Epidermal melanocyte (primary cell): Measurements from ENCODE around the gene ARHGAP31.

Source experiments
- DNase-seq: peaks from one replicate; pipeline ENCODE4 v3.0.0; 2011; ENCODE audit warnings: low spot score; ENCODE audit not compliant: insufficient read length

The ARHGAP31 gene

GRCh38 chr3:119382134-119382533, 88.0 kb downstream of the ARHGAP31 start:
- DNase-seq: no peak

GRCh38 chr3:119388577-119388976, 94.4 kb downstream of the ARHGAP31 start:
- DNase-seq: peak; percentile 22

DNA sequence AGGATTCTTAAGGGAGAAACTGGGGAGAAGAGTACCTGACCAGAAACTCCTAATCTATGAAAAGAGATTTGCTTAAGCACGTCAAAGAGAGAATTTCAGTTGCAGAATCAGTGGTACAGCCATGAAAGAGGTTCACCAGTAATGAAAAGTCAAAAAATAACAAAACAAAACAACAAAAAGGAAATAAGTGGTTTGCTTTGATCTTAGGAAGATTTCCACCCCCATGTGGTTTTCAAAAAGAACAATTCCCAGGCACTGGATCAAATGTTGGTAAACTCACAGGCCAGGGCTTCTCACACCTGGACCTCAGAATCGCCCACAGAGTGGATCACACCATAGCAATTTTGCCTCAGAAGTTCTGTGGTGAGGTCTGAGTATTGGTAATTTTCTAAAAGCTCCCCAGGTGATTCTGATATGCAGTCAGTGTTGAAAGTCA, 101.8 kb downstream of the ARHGAP31 start:
- DNase-seq: no peak

GRCh38 chr3:119396870-119397269, 102.7 kb downstream of the ARHGAP31 start:
- no peak for DNase-seq

GRCh38 chr3:119400466-119400865, 106.3 kb downstream of the ARHGAP31 start:
- DNase-seq: no peak

- DNase-seq: no peak
These were observed 106.9 kb downstream of the ARHGAP31 start for GRCh38 chr3:119401069-119401468.

DNA sequence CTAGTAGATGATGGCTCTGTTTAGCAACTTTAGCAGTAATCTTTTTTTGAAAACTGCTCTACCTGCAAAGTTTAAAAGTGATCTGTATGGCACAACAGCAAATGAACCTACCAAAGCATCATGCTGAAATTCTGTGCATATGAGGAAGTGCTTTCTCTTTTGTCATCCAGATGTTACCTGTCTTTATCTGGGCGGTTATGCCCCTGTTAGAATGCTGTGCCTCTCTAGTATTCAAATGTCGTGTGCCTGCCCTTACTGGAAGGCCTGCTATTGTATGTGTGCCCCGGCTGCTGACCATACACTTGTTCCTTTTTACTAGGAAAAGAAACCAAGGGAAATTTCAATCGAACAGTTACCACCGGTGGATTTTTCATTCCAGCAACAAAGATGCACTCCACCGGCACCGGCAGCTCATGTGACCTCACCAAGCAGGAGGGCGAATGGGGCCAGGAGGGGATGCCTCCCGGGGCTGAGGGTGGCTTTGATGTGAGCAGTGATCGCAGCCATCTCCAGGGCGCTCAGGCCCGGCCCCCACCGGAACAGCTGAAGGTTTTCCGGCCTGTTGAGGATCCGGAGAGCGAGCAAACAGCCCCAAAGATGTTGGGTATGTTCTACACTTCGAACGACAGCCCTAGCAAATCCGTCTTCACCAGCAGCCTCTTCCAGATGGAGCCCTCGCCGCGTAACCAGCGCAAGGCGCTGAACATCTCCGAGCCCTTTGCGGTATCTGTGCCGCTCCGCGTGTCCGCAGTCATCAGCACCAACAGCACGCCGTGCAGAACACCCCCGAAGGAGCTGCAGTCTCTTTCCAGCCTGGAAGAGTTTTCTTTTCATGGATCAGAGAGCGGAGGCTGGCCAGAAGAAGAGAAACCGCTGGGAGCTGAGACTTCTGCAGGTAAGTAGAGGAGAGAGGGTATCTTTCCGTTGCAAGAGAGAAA, 107.6 kb downstream of the ARHGAP31 start:
- no peak for DNase-seq

- no peak for DNase-seq
These were observed 108.6 kb downstream of the ARHGAP31 start for GRCh38 chr3:119402791-119403190.

- no peak for DNase-seq
These were observed 109.0 kb downstream of the ARHGAP31 start for GRCh38 chr3:119403201-119403600.

- no peak for DNase-seq
These were observed 111.1 kb downstream of the ARHGAP31 start for GRCh38 chr3:119405315-119405714.

DNA sequence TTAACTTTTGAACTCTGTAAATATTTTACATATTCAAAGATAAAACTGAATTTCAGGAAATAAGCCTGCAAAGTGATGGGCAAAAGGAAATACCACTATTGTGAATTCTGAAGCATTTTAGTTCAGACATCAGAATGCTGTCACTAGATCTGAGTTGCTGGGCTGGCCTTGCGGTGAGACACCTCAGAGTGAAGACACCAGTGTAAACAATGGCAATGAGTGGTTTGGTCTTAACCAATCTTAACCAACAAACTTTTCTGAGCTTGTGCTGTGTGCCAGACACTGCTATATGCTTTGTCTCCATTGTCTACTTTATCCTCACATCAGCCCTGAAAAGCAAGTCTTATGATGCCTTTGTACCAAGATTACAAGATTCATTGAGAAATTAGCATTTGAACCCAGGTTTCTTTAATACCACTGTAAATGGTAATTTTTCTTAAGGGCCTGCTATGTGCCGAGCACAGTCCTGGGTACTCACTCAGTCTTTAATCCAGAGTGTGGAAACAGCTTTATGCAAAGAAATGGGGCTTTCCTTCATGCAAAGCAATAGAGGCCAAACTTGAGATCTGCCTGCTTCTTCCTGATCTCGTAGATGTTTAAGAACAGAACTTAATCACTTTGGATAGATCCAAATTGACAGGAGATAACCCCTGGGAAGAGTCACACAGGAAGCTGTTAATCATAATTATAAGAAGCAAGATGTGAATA, 114.2 kb downstream of the ARHGAP31 start:
- no peak for DNase-seq

- no peak for DNase-seq
These were observed 115.7 kb downstream of the ARHGAP31 start for GRCh38 chr3:119409844-119410243.

GRCh38 chr3:119413603-119414280, 119.6 kb downstream of the ARHGAP31 start:
- no peak for DNase-seq

GRCh38 chr3:119416873-119417272, 122.7 kb downstream of the ARHGAP31 start:
- no peak for DNase-seq

DNA sequence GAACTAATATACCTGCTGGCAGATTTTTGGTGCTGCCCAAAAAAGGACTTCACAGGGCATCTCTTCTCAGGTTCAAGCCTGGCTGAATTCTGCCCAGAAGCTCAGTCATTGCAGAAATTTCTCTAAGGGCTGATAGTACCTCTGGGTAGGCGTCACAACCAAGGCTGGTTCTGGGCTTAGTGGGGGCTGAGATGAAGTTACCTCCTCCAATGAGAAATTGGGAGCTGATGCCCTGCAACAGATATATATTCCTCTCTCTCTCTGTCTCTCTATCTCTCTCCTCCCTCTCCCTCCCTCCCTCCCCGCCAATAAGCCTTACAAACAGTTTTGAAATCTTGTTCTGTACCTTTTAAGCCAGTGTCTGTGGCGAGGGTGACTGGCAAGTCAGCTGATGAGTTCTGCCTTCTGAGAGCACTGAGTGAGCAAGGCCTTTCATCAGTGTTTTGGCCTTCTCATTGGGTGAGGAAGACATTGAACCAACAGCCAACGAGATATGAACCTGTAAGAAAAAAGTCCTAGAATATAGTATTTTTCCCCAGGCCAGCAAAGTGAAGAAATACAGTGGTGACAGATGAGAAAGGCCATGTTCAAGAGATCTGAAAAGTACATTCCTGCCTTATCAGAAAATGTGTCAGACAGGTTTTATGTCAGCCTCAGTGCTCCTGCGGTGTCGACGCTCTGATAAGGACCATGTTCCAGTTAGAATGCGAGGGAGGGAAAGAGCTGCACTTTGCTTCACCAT, 123.8 kb downstream of the ARHGAP31 start:
- DNase-seq: no peak

DNA sequence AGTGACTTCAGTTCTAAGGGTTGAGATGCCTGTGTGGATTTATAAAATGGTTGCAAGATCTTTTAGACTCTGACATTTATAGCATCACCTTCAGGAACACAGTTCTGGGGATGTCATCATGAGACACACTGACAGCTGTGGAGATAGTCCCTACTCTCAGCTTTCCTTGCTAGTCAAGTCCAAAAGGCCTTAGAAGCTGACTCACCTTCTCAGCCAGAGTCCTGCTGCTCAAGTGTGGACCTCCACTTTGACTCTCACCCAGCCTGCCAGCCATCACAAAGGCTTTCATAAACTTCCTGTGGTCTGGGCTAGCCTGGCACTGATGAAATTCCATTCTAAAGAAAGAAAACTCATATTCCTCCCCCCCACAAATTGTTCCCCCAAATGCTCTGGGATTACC, 124.5 kb downstream of the ARHGAP31 start:
- DNase-seq: no peak

- DNase-seq: no peak
These were observed 126.0 kb downstream of the ARHGAP31 start for GRCh38 chr3:119420196-119420595.

- DNase-seq: no peak
These were observed 133.5 kb downstream of the ARHGAP31 start for GRCh38 chr3:119427669-119428068.

DNA sequence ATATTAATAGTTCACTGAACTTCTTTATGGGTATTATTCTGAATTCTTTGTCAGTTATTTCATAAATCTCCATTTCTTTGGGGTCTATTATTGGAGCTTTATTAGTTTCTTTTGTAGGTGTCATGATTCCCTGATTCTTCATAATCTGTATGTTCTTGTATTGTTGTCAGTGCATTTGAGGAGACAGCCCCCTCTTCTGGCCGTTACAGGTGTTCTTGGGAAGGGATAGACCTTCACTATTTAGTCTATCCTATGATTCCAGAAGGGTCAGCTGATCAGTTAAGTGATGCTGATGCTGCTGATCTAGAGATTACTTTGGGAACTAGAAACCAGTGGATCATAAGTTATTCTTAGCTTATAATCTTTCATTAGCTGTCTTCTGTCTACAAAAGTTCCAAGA, 134.4 kb downstream of the ARHGAP31 start:
- no peak for DNase-seq

GRCh38 chr3:119433613-119434325, 139.6 kb downstream of the ARHGAP31 start:
- no peak for DNase-seq

- no peak for DNase-seq
These were observed 140.5 kb downstream of the ARHGAP31 start for GRCh38 chr3:119434703-119435102.
